Measurements from ENCODE around the gene LCN12.

The LCN12 gene

DNA sequence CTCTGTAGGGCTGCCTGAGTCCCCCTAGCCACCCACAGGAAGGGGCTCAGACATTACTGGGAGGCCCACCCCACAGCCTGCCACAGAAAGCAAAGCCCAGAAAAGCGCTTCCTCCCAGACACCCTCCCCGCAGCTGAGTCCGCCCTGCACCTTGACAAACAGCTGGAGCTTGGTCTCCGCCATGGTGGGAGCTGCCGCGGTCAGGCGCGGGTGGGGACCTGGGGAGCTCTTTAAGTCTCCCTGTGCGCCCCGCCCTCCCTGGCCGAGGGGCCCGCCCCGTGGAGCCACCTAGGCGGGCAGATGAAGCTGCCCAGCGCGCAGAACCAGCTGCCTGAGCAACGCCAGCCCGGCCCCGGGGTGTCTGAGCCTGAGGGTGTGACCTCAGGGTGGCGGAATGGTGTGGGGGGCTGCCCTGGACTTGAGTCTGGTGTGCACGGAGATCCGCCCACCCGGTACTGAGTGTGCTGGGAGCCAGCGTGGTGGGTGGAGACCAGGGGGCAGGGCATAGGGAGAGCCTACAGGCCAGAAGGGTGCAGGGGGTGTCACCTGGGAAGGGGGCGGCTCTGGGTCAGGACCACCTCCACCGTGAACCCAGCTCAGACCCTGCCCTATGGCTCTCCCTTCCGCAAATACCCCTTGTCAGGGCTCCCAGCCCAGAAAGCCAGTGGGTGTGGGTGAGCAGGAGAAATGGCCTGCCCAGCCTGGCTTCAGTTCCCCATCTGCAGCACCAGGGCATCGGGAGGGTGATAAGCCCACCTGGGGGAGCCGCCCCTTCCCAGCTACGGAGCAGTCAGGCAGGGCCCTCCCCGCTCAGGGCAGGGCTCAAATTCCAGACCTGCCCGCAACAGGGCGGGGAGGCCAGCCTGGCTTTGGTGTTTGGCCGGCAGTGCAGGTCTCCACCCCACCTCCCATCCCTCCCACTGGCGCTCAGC, 44.6 kb downstream of the LCN12 start, which contains the start of gene CLIC3:
Gene CLIC3, minus strand, starts transcription at position 208 of the 932 bp plus-strand sequence. Its CDS starts 25 bp downstream, at position 183.
- TF ChIP-seq, protein P1, sequence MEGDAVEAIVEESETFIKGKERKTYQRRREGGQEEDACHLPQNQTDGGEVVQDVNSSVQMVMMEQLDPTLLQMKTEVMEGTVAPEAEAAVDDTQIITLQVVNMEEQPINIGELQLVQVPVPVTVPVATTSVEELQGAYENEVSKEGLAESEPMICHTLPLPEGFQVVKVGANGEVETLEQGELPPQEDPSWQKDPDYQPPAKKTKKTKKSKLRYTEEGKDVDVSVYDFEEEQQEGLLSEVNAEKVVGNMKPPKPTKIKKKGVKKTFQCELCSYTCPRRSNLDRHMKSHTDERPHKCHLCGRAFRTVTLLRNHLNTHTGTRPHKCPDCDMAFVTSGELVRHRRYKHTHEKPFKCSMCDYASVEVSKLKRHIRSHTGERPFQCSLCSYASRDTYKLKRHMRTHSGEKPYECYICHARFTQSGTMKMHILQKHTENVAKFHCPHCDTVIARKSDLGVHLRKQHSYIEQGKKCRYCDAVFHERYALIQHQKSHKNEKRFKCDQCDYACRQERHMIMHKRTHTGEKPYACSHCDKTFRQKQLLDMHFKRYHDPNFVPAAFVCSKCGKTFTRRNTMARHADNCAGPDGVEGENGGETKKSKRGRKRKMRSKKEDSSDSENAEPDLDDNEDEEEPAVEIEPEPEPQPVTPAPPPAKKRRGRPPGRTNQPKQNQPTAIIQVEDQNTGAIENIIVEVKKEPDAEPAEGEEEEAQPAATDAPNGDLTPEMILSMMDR (IDR thresholded peaks at IDR 0.05; ENCODE audit: control insufficient read depth, extremely low read depth, insufficient read depth): no peak
- DNase-seq (ENCODE audit: low read depth): no peak
- no peak within 1 kb of the TSS for H3K4me3 ChIP-seq (ENCODE audit: low read depth, low read length)

GRCh38 chr9:136997371-136997770, 45.3 kb downstream of the LCN12 start:
- no peak for DNase-seq (ENCODE audit: low read depth)
- TF ChIP-seq, protein P1 (IDR thresholded peaks at IDR 0.05; ENCODE audit: control insufficient read depth, extremely low read depth, insufficient read depth): no peak
- no peak overlapping the region for H3K4me3 ChIP-seq (ENCODE audit: low read depth, low read length)

GRCh38 chr9:136997830-136998234, 45.8 kb downstream of the LCN12 start:
- H3K4me3 ChIP-seq (ENCODE audit: low read depth, low read length): no peak overlapping the region
- no peak for DNase-seq (ENCODE audit: low read depth)
- TF ChIP-seq, protein P1 (IDR thresholded peaks at IDR 0.05; ENCODE audit: control insufficient read depth, extremely low read depth, insufficient read depth): no peak

DNA sequence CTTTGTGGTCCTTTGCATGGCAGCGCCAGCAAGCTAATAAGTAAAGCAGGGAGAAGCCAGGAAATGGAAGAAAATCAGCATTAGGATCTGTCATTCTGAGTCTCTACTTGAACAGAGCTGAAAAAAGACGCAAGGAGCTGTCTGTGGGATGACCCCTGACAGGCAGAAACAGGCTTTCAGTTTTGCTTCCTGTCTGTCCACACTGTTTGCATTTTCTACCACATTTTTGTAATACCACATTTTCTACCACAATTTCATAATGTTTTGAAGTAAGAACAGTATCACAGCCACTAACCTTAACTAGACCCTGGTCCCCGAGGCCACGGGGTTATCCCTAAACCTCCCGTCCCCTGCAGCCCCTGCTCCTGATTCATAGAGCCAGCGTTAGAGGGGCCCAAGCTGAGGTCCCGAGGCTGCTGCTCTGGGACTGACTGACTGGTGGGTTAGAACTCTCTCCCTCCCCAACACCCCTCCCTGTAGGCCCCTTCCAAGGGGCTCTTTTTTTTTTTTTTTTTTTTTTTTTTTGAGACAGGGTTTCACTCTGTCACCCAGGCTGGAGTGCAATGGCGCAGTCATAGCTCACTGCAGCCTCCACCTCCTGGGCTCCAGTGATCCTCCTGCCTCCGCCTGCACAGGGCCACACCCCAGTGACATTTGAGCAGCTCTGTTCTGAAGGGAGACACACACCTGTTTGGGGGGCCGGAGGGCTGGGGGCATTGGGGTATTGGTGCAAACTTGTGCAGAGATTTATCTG, 48.3 kb downstream of the LCN12 start:
- no peak for DNase-seq (ENCODE audit: low read depth)

GRCh38 chr9:137001857-137002645, 50.0 kb downstream of the LCN12 start:
- no peak for DNase-seq (ENCODE audit: low read depth)
- TF ChIP-seq, protein P1 (IDR thresholded peaks at IDR 0.05; ENCODE audit: control insufficient read depth, extremely low read depth, insufficient read depth): no peak
- H3K4me3 ChIP-seq (ENCODE audit: low read depth, low read length): no peak overlapping the region

More for the DNA sequence above, 48.3 kb downstream of the LCN12 start:
- TF ChIP-seq, protein P1 (IDR thresholded peaks at IDR 0.05; ENCODE audit: control insufficient read depth, extremely low read depth, insufficient read depth): no peak
- no peak overlapping the region for H3K4me3 ChIP-seq (ENCODE audit: low read depth, low read length)

GRCh38 chr9:137002646-137003041, 50.6 kb downstream of the LCN12 start:
- TF ChIP-seq, protein P1 (IDR thresholded peaks at IDR 0.05; ENCODE audit: control insufficient read depth, extremely low read depth, insufficient read depth): no peak
- H3K4me3 ChIP-seq (ENCODE audit: low read depth, low read length): no peak overlapping the region
- DNase-seq (ENCODE audit: low read depth): no peak
